Glomerular visceral epithelial cell (primary cell): ENCODE results near the gene MLLT3.
"Not testable (repeated sequence)": the region's sequence is repeated elsewhere in the genome, so short reads cannot be mapped to it uniquely, and the experiment has no call there.

Source experiments
- DNase-seq: peaks from one replicate; pipeline ENCODE4 v3.0.0-alpha.2; 2016; ENCODE audit errors: extremely low spot score

Gene MLLT3

DNA sequence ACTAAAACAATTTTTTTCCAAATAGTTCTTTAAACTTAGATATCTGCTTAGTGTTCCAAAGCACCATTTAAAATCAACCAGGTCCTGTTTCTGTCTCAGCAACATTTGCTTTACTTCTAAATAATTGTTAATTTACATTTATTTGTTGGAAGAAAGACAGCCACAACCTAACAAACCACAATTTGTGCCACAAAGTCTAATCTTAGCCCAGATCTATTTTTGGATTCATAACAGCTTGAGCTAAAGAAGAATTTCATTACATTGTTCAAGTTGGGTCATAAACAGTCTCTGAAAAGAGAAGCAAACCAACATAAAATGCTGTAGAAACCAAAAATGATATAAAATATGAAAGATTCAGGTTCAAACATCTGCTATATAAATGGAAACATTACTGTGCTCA, 24.4 kb downstream of the MLLT3 start:
- DNase-seq, result no peak

- no peak for DNase-seq
Measured at GRCh38 chr9:20594608-20595007, 27.7 kb downstream of the MLLT3 start.

DNA sequence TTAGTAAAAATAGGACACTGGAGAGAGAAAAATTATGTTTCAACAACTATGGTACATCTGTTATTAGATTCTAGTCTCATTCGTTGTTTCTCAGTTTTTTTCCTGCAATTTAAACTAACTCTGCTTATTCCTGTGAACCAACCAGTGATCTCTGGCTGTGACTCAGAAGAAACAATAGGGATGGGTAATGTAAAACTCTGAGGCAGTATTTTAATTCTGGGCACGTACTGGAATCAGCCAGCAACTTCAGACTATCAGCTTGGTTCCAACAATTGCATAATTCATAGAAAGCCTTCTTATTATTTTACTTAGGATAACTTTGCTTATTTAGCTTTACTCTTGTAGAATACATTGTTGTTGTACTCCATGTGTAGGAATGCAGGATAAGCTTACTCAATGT, 28.8 kb downstream of the MLLT3 start:
- peak; percentile 40 for DNase-seq

GRCh38 chr9:20593105-20593504, 29.2 kb downstream of the MLLT3 start:
- DNase-seq, result no peak

DNA sequence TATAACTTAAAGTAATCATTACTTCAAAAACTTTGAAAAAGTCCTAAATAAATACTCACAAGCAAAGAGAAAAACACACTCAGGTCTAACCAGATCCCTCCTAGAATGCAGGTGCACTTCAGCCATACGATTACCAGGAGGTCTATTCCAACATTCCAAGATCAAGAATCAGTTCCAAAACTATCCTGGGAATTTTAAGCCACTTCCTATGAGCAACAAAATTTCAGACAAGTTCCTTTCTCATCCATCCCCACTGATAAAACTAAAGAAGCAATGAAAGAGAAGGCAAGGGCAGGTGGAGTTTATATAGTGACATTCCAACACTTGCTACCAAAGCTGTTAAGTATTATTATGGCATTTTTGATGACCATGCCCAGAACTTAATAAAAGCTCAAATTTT, 29.6 kb downstream of the MLLT3 start:
- DNase-seq, result peak; percentile 70

DNA sequence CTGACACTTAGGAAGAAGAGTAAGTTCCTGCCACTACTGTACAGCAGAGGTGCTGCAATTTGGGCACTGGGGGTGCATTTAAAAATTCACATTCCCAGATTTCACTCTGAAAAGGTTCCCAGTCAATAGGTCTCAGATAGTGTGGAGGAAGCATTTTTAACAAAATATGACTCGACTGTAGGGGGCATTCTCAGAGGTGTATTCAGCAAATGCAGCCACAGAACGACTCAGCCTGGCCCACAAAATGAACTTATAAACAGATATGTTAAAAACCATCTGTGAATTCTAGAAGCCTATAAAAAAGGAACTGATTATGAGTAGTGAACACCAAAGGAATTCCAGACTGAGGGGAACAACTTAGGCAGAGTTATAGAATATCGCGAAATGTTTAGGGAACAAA, 31.1 kb downstream of the MLLT3 start:
- DNase-seq, result no peak

GRCh38 chr9:20584968-20585643, 37.2 kb downstream of the MLLT3 start:
- no peak for DNase-seq

- DNase-seq, result not testable (repeated sequence)
Measured at GRCh38 chr9:20583088-20583487, 39.2 kb downstream of the MLLT3 start.

DNA sequence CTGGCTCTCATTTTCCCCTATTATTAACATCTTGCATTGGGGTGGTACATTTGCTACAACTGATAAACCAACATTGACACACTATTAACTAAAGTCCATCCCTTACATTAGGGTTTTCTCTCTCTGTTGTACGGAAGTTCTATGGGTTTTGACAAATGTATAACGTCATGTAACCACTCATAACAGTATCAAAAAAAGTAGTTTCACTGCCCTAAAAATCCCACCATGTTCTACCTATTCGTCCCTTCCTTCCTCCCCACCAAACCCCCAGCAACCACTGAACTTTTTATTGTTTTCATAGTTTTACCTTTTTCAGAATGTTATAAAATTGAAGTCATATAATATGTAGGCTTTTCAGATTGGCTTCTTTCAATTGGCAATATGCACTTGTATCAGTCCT, 40.1 kb downstream of the MLLT3 start:
- DNase-seq, result no peak

DNA sequence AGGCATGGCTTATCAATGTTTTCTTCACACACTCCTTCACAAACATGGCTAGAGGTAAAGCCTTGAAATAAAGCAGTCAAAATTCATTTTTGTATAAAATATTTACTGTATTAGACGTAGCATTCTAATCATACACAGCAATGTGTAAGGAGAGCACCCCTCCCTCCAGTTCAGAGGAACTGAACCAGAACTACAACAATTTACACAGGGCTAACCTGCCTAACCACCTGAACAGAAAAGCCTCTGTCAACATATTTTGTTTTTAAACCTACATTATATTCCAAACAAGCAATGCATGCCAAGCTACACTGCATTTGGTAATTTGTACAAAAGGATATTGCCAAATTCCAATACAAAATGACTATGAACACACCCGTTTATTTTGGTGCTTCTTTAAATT, 41.6 kb downstream of the MLLT3 start:
- DNase-seq, result no peak

DNA sequence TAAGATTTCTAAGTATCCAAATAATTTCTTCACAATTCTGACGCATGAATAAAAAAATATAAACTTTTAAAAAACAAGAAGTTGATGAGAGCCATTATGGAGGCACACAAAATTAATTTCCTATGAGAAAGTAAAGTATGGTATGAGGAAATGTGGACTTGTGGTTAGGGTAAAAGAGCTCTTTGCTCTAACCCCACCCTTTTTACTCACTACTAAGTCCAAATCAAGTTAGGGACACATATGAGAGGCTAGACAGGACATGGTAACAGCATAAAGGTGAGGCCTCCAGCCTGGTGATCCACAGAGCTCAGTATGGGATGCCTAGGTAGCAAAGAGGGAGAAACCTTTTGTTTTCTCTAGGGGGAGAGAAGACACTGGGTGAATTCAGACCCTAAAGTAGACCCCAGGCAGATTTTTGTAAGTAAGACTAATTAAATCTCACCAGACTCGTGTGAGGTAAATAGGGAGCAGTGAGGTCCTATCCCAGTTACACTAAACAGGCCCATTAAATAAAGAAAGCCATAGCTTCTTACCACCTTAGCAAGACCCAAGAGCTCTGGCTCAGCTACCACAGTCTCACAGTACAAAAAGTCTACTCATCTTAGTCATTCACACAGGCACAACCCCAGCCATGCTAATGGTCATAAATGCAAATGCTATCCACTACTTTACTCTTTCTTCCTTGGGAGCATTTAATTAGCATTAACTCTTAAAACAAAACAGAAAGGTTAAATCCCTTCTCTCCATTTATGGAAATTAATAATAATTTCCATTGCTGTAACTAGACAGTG, 42.6 kb downstream of the MLLT3 start:
- no peak for DNase-seq

GRCh38 chr9:20573023-20573422, 49.3 kb downstream of the MLLT3 start:
- no peak for DNase-seq

- DNase-seq, result no peak
Measured at GRCh38 chr9:20570756-20571155, 51.5 kb downstream of the MLLT3 start.

- DNase-seq, result no peak
Measured at GRCh38 chr9:20570087-20570486, 52.2 kb downstream of the MLLT3 start.

GRCh38 chr9:20569525-20569924, 52.8 kb downstream of the MLLT3 start:
- DNase-seq, result no peak

DNA sequence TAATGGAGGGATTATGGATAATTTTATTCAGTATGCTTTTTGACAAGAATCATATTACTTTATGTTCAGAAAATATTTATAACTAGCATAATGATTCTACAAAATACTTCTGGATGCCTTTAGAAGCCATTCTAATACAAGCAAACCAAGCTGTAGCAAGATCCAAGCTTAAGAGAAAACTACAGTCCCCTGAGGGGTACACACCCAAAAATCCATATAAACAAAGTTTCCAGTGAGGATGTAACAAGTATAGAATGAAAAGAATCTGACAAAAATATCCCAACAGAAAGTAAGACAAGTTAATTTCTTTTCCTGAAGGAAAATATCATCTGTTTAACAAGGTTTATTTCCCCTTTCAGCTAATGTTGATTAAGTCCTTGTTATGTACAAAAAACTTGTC, 53.9 kb downstream of the MLLT3 start:
- DNase-seq, result no peak

GRCh38 chr9:20566401-20566800, 55.9 kb downstream of the MLLT3 start:
- DNase-seq, result no peak

DNA sequence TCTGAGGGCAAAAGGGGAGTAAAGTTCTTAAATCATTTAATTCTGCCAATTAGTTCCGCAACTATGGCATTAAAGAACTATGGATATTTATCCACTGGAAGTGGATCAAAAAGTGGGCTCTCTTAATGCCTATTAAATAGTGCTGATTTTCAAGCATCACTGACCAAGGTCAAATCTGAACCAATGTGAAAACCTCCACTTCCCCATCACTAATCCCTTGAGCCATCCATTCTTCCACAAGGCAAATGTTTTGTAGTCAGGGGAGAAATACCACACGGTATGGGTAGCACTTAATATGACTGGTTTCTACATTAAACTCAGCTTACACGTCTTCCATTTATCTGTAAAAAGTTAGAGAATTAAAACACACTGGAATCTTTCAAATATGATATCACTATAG, 57.6 kb downstream of the MLLT3 start:
- DNase-seq, result no peak

- no peak for DNase-seq
Measured at GRCh38 chr9:20563917-20564316, 58.4 kb downstream of the MLLT3 start.

- DNase-seq, result no peak
Measured at GRCh38 chr9:20562051-20562450, 60.2 kb downstream of the MLLT3 start.

GRCh38 chr9:20561531-20561930, 60.8 kb downstream of the MLLT3 start:
- no peak for DNase-seq

DNA sequence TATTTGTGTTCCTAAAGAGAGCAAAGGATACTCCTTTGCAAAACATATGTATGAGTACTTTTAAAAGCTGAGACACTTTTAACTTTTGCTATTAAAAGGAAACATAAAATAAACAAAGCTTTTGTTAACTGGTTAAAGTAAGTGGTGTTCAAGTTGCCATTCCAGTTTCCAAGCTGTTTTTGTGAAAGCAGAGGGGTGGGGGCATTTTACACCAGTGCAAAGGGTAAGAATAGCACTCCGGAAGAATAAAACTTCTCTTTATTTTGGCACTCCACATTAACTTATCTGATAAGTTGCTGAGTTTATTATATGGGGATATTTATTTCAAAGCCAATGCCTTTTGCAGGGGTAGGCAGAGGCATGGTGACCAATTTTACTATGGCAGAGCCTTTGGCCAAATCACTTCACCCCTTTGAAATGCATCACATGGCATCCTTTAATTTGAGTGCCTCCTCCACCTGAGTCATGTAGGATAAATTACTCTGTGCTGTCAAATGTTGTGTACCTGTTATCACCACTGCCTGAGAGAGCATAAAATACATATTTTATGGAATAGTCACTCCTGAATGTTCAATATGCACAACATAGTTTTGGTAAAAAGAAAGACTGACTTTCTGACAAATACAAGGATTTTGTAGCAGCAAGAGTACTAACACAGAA, 62.9 kb downstream of the MLLT3 start:
- DNase-seq, result no peak

GRCh38 chr9:20558566-20559016, 63.7 kb downstream of the MLLT3 start:
- DNase-seq, result peak; percentile 76
